OCI-LY3 (cell line): ENCODE results near the gene PITX3.

Source experiments
- H2AFZ ChIP-seq: fragments of 200-600, 300-600 bp; shearing (Covaris generic); 2 replicates; pipeline ENCODE4 v1.6.0; 2014; ENCODE audit warnings: antibody characterized with exemption, low read depth, low read length
- H3K27ac ChIP-seq: fragments of 200-600, 300-600 bp; sonication (generic); 2 replicates; pipeline ENCODE4 v1.5.1; 2014; ENCODE audit warnings: mild to moderate bottlenecking, low read length, moderate library complexity, mixed read lengths
- H3K27me3 ChIP-seq: fragments of 200-600, 300-600 bp; sonication (generic); 2 replicates; pipeline ENCODE4 v1.6.1; 2014; ENCODE audit warnings: low read depth, low read length, mixed read lengths
- H3K36me3 ChIP-seq: fragments of 200-600, 300-600 bp; sonication (generic); replicated peaks from 2 replicates; pipeline ENCODE3; 2014; ENCODE audit warnings: low read depth, low read length, mixed read lengths
- H3K4me1 ChIP-seq: fragments of 300-600, 200-600 bp; sonication (generic); 2 replicates; pipeline ENCODE4 v1.6.1; 2014; ENCODE audit warnings: low read length, mixed read lengths
- H3K4me2 ChIP-seq: fragments of 200-600, 300-600 bp; sonication (generic); 2 replicates; pipeline ENCODE4 v1.6.1; 2014; ENCODE audit warnings: low read length, mixed read lengths
- H3K4me3 ChIP-seq: fragments of 300-600, 200-600 bp; sonication (generic); 2 replicates; pipeline ENCODE4 v1.5.1; 2014; ENCODE audit warnings: antibody characterized with exemption, mild to moderate bottlenecking, low read length, moderate library complexity
- H3K79me2 ChIP-seq: fragments of 300-600, 200-600 bp; shearing (Covaris generic); 2 replicates; pipeline ENCODE4 v1.6.1; 2014; ENCODE audit warnings: mild to moderate bottlenecking, low read length, mixed read lengths
- H3K9ac ChIP-seq: fragments of 300-600, 200-600 bp; shearing (Covaris generic); 2 replicates; pipeline ENCODE4 v1.6.0; 2014; ENCODE audit warnings: mild to moderate bottlenecking, low read length, moderate library complexity
- H3K9me3 ChIP-seq: fragments of 200-600, 300-600 bp; shearing (Covaris generic); 2 replicates; pipeline ENCODE4 v1.6.1; 2014; ENCODE audit warnings: low read length, mixed read lengths; ENCODE audit not compliant: insufficient read depth
- H4K20me1 ChIP-seq: fragments of 200-600, 300-600 bp; sonication (generic); 2 replicates; pipeline ENCODE4 v1.6.1; 2016; ENCODE audit warnings: low read length, mixed read lengths; ENCODE audit not compliant: insufficient read depth
- CTCF ChIP-seq: fragments of 200-600, 300-600 bp; sonication (generic); IDR thresholded peaks from 2 replicates; pipeline ENCODE4 v1.5.1; 2014; ENCODE audit warnings: antibody characterized with exemption, low read length, low read depth
- EZH2phosphoT487 ChIP-seq: fragments of 200-600 bp; shearing (Covaris generic); IDR thresholded peaks from 2 replicates; pipeline ENCODE4 v1.6.1; 2018; ENCODE audit warnings: antibody characterized with exemption, mixed run types, low read depth

Gene PITX3

GRCh38 chr10:102240467-102241031 lies 763 bp downstream of the PITX3 start:
- Histone ChIP-seq H3K79me2 (peaks cover 2% of the 10 kb centered on the region), H3K36me3 (no peaks in the 10 kb centered on the region), H3K4me1 (peaks cover 6% of the 10 kb centered on the region; the same call in 1 of the 2 replicates), H3K4me2 (no peak overlapping the region), H4K20me1 (no peaks in the 10 kb centered on the region), H3K9me3 (no peaks in the 10 kb centered on the region), H3K27me3 (no peaks in the 10 kb centered on the region), H3K27ac (no peak overlapping the region), H3K4me3 (no peak overlapping the region), H3K9ac (no peak overlapping the region), H2AFZ (no peak overlapping the region)
- TF ChIP-seq EZH2phosphoT487 = no peak
- no peak for TF ChIP-seq CTCF

- Histone ChIP-seq H3K27me3 (no peaks in the 10 kb centered on the region), H3K36me3 (no peaks in the 10 kb centered on the region), H3K9ac (no peak overlapping the region), H3K27ac (no peak overlapping the region), H3K4me3 (no peak overlapping the region), H4K20me1 (no peaks in the 10 kb centered on the region), H3K79me2 (no peaks in the 10 kb centered on the region), H3K9me3 (no peaks in the 10 kb centered on the region), H3K4me2 (no peak overlapping the region), H3K4me1 (no peaks in the 10 kb centered on the region), H2AFZ (no peak overlapping the region)
- TF ChIP-seq EZH2phosphoT487 = no peak
- no peak for TF ChIP-seq CTCF
Observed at GRCh38 chr10:102237711-102238252, 3.5 kb downstream of the PITX3 start.

DNA sequence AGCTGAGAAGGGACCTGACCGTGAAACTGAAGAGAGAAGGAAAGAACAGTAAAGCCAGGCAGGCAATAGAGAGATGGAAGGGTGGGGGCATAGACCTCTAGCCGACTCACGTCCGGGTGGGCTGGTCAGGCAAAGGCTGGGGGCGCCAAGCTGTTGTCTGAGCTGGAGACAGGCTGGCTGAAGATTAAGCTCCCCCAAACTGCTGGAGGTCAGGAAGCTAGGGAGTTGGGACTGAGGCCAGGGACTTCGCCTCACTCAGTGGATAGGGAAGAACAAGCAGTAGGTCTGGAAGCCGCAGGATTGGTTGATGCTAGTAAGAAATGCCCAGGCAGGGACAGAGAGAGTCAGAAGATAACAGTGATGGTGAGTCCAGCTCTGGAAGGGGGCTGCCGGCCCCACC lies 5.3 kb downstream of the PITX3 start:
- Histone ChIP-seq H4K20me1 (no peaks in the 10 kb centered on the region), H3K4me2 (no peak overlapping the region), H3K9me3 (no peaks in the 10 kb centered on the region), H3K4me3 (no peak overlapping the region), H3K4me1 (no peaks in the 10 kb centered on the region), H3K36me3 (no peaks in the 10 kb centered on the region), H2AFZ (no peak overlapping the region), H3K79me2 (no peaks in the 10 kb centered on the region), H3K27me3 (no peaks in the 10 kb centered on the region), H3K9ac (no peak overlapping the region), H3K27ac (no peak overlapping the region)
- TF ChIP-seq CTCF (no peak), EZH2phosphoT487 (no peak)

- TF ChIP-seq EZH2phosphoT487 (no peak), CTCF (no peak)
- no peak overlapping the region for H3K9ac ChIP-seq
- no peaks in the 10 kb centered on the region for H4K20me1 ChIP-seq
- H3K36me3 ChIP-seq = no peaks in the 10 kb centered on the region
- no peak overlapping the region for H2AFZ ChIP-seq
- no peak overlapping the region for H3K27ac ChIP-seq
- no peak overlapping the region for H3K4me2 ChIP-seq
- no peaks in the 10 kb centered on the region for H3K4me1 ChIP-seq
- H3K27me3 ChIP-seq = no peaks in the 10 kb centered on the region
- no peak overlapping the region for H3K4me3 ChIP-seq
- H3K79me2 ChIP-seq = no peaks in the 10 kb centered on the region
- H3K9me3 ChIP-seq = no peaks in the 10 kb centered on the region
Observed at GRCh38 chr10:102235598-102235920, 5.8 kb downstream of the PITX3 start.
